Left forelimb (tissue), 1 donor: ENCODE measurements around the gene SMIM28.
"Not testable (repeated sequence)": the region's sequence is repeated elsewhere in the genome, so short reads cannot be mapped to it uniquely, and the experiment has no call there.

Experiments used
- DNase-seq: peaks from one replicate; pipeline ENCODE4 v3.0.0-alpha.2; 2018; ENCODE audit warnings: low spot score

The SMIM28 gene

DNA sequence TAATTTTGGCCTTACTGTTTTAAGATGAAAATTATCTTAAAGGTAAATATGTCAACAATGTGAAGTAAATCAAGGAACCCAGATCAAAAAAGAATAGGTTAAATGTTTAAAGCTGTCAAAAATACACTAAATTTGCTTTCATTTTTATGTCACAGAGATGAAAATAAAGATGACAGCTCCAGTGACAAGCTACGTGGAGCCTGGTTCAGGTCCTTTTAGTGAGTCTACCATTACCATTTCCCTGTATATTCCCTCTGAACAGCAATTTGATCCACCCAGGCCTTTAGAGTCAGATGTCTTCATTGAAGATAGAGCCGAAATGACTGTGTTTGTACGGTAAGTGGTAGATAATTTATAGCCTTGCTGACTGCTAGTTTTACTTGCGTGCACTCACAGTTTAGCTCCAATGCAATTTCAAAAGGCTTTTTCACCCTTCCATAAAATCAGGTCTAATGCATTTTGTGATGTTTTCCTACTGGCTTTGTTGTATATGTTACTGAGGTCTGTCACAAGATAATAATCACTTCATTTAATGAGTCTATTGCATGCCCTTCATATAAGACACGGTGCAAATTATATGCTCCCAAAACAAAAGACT, 28.2 kb downstream of the SMIM28 start:
- DNase-seq, result no peak

DNA sequence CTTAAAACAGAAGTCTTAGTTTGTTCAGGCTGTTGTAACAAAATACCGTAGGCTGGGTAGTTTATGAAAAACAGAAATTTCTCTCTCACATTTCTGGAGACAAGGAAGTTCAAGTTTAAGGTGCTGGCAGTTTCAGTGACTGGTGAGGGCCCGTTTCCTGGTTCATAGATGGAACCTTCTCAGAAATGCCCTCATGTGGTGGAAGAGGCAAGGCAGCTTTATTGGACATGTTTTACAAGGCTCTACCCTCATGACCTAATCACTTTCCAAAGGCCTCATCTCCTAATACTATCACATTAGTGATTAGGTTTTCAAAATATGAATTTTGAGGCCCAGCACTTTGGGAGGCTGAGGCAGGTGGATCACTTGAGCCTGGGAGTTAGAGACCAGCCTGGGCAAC, 28.7 kb downstream of the SMIM28 start:
- no peak for DNase-seq

GRCh38 chr6:138410048-138410735, 32.5 kb downstream of the SMIM28 start:
- DNase-seq, result no peak

- no peak for DNase-seq
Observed at GRCh38 chr6:138410972-138411880, 33.5 kb downstream of the SMIM28 start.

DNA sequence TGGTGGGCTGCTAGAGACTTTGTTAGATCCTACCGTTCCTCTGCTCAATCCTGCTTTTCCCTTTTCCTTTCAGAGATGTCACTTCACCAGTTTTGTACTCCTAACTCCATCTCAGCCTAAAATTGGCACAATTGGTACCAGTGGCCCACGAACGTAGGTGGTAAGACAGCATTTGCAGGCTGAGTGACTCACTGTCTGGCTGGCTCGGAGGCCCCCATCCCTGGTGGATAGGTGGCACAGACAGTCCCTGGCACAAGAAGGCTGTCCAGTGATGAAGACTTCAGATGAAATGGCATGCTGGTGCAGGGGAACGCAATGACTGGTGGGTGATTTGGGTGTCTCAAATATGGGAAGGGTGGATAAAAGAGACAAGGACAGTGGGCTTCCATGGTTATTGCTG, 37.4 kb downstream of the SMIM28 start:
- no peak for DNase-seq

GRCh38 chr6:138416206-138416605, 38.5 kb downstream of the SMIM28 start:
- no peak for DNase-seq

DNA sequence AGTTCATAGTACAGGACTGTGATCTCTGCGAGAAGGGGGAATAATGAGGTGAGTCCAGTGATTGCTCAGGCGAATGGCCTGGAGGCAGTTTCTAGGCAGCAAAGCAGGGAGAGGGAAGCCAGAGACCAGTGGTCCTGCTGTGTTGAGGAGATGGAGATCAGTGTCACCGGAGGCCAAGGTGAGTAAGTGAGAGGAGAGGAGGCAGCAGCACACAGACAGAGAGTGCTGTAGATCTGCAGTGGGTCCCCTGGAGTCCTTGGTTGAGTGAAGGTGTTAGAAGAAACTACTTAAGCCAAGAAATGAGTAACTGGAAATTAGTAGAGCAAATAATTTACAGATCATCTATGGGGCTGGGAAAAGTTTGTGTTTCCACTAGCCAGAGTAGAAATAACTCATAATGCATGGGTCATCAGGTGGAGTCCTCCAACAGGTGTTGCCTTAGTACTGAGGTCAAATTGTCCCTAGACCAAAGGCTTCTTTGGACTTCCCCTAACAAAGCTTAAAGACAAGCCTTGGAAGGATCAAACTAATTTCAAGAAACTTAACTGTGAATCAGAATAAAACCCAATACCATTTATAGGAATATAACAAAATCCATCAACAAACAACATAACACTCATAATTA, 39.9 kb downstream of the SMIM28 start:
- no peak for DNase-seq

- no peak for DNase-seq
Observed at GRCh38 chr6:138418118-138418742, 40.5 kb downstream of the SMIM28 start.

DNA sequence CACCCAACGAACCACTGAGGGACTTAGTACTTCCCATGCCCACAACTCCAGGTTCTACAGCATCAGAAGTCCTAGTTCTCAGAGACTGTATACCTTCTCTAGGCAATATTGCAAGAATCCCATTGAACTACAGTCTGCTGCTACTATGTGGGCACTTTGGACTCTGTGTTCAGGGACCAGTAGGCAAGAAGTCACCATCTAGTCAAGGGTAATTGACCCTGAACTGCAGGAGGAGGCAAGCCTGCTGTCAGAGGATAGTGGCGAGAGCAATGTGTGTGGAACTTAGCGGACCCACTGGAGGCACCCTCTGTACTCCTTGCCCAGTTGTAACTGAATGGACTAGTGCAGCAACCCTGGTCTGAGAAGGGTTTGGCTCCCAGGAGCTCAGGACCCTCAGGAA, 42.1 kb downstream of the SMIM28 start:
- no peak for DNase-seq

DNA sequence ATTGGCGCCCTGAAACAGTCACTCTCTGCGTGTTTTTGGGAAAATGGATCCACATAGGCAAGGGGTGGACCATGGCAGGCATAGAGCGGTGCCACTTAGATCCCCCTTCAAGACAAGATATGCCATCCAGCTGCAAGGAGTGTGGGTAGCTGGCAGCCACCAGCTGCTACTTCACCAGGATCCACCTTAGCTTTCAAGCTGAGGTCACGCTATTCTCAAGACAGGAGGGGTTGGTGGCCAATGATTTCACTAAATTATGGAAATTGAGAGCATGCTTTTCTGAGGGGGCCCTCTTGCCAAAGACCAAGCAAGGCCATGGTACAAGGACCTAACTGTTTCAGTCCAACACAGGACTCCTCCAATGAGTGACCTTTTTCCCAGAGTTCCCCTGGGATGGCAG, 42.7 kb downstream of the SMIM28 start:
- DNase-seq, result no peak

- no peak for DNase-seq
Observed at GRCh38 chr6:138421089-138421488, 43.4 kb downstream of the SMIM28 start.

DNA sequence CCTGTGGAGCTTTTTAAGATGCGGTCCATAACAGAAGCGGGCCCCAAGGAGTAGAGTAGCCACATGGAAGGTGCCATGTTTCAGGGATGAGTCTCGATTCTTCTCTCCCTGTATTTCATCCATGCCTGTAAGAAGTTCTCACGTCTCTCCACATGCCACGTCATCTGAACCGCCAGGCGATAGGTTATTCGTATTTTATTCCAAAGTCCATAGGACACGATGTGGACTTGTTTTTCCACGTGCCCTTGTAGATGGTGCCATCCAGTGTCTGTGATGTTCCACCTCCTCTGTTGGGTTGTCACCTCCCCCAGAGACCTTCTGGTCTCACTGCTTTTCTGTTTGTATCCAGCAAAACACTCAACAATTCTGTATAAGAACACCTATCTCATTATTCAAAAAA, 43.9 kb downstream of the SMIM28 start:
- DNase-seq, result no peak

- DNase-seq, result no peak
Observed at GRCh38 chr6:138422861-138423260, 45.2 kb downstream of the SMIM28 start.

DNA sequence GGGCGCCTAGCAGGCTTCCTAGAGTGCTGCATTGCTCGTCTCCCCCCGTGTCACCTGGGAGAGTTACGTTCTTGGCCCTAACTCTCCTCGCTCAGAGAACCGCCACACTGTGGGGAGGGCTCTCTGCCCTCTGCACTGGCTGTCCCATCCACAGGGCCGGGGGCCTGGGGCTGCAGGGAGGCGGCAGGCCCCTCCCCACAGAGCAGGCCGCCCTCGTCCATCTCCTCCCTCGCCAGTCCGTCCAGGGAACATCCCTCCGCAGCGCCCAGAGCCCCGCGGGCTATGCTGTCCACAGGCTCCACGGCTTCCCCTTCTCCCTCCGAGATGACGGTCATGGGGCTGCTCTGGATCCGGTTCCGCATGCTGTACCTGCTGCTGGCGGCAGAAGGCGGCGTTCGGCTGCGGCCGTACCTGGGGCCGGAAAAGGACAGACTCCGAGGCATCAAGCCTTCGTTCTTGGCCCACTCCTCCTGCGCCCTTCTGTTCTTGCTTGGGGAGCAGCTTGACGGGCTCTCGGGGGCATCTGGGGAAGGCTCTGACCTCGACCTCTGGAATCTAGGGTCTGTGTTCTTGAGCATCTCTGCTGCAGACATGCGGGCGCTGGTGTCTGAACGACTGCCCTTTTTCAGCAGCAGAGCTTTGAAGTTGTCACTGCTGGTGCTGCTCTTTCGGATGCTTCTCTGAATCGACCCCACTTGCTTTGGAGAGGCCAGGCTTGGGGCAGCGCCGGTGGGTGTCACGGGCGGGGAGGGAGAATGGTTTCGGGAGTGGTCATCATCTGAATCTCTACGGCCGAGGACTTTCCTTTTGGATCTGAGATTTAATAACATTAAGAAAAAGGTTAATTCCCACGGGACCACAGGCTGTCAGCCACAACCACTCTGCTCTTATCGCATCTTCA, 46.5 kb downstream of the SMIM28 start:
- DNase-seq, result no peak

- DNase-seq, result not testable (repeated sequence)
Observed at GRCh38 chr6:138425256-138425655, 47.6 kb downstream of the SMIM28 start.

DNA sequence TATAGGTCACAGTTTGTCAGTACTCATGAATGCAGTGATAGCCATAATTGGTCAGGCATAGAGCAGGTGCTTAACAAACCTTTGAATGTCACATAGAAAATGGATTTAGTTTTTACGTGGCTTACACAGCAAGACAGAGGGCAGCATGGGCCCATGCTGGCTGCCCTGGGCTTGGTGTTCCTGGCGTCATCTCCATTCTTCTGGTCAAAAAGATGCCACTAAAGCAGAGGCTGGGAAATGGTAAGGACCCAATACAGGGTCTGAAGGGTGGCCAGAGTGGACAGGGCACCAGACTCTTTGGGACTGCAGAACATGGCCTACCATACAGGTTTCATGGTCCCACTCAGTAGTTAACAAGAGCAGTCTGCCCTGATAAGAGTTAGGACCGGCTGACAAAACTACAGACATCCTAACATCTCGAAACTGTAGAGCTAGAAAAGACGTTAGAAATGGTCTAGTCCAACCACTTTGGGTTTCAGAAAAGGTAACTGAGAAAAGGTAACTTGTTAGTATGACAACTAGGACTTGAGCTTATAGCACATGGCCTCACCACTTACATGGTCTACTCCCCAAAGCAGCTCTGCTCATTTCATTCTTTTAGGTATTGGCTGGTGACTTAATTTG, 48.9 kb downstream of the SMIM28 start:
- DNase-seq, result no peak

DNA sequence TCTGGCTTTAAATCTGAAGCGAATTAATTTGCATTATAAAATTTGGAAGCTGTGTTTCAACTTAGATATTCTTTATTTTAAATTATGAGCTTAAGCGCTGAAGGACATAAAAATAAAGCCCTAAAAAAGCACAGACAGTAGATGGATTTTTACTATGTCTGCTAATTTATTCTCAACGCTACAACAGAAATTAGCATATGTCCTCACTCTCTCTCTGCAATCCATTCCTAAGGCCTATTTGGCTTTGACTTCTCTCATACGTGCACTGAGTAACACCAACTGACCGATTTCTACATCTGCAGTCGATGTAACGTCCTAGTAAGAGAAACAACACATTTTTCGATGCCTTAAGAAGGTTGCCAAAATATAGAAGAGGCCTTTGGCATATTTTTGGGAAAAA, 50.0 kb downstream of the SMIM28 start:
- no peak for DNase-seq

- DNase-seq, result no peak
Observed at GRCh38 chr6:138428944-138429598, 51.4 kb downstream of the SMIM28 start.

DNA sequence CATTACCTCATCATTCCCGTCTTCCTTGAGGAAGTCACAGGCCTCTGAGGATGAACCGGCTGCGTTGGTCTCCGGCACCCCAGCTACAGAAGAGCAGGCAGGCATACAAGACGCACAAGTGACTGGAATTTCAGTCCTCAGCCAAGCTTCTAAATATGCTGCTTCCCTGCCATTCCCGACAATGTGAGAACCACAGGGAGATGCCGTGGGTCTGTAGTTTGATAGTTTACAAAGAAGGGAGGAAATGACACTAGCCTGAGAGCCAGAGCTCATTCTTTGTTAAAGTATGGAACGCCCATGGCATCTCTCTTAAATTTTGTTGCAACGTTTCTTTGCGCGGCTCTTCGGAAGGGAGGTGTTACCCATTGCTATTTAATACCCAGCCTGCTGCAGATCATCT, 52.1 kb downstream of the SMIM28 start:
- no peak for DNase-seq
